Mesenchymal stem cell (in vitro differentiated cells and primary cell): Measurements from ENCODE around the gene DEK.
"Not testable (repeated sequence)": the region's sequence is repeated elsewhere in the genome, so short reads cannot be mapped to it uniquely, and the experiment has no call there.

Source experiments
- DNase-seq: peaks from one replicate; pipeline ENCODE4 v3.0.0-alpha.2; 2013
- H2AFZ ChIP-seq: one replicate; pipeline ENCODE4 v1.6.1; 2013; ENCODE audit warnings: low read depth, mild to moderate bottlenecking, control low read depth, inconsistent platforms, low read length, moderate library complexity
- H2AK5ac ChIP-seq: 2 replicates; pipeline ENCODE4 v1.6.1; 2013; ENCODE audit warnings: low read length, moderate library complexity, mild to moderate bottlenecking, inconsistent platforms; ENCODE audit not compliant: severe bottlenecking
- H2BK120ac ChIP-seq: one replicate; pipeline ENCODE4 v1.6.1; 2013; ENCODE audit warnings: low read depth, mild to moderate bottlenecking, inconsistent platforms, low read length, moderate library complexity
- H2BK12ac ChIP-seq, 2 experiments: one replicate each; pipeline ENCODE4 v1.6.1; 2013; ENCODE audit warnings: inconsistent platforms in 2 of 2, low read length in 2 of 2, mild to moderate bottlenecking in 2 of 2, moderate library complexity in 2 of 2, control low read depth in 1 of 2
- H2BK15ac ChIP-seq: one replicate; pipeline ENCODE4 v1.6.1; 2013; ENCODE audit warnings: mild to moderate bottlenecking, low read depth, inconsistent platforms; ENCODE audit not compliant: poor library complexity, severe bottlenecking
- H2BK5ac ChIP-seq: 2 replicates; pipeline ENCODE4 v1.6.1; 2013; ENCODE audit warnings: low read depth, mild to moderate bottlenecking, low read length, control low read depth, inconsistent platforms; ENCODE audit not compliant: poor library complexity, severe bottlenecking
- H3K14ac ChIP-seq, 2 experiments: one replicate each; pipeline ENCODE4 v1.6.1; 2013; ENCODE audit warnings: inconsistent platforms in 2 of 2, low read length in 2 of 2, control low read depth in 1 of 2, mild to moderate bottlenecking in 1 of 2, moderate library complexity in 1 of 2
- H3K18ac ChIP-seq, 2 experiments: one replicate each; pipeline ENCODE4 v1.6.1; 2013; ENCODE audit warnings: inconsistent platforms in 2 of 2, low read length in 2 of 2, control low read depth in 1 of 2, low read depth in 1 of 2, mild to moderate bottlenecking in 1 of 2
- H3K23ac ChIP-seq, 2 experiments: one replicate each; pipeline ENCODE4 v1.6.1; 2013; ENCODE audit warnings: inconsistent platforms in 2 of 2, low read length in 2 of 2, mild to moderate bottlenecking in 2 of 2, moderate library complexity in 2 of 2, control low read depth in 1 of 2
- H3K27ac ChIP-seq: 2 replicates; pipeline ENCODE4 v1.5.1; 2013; ENCODE audit warnings: mild to moderate bottlenecking, moderate library complexity, low read length, control low read depth, inconsistent platforms; ENCODE audit not compliant: poor library complexity, severe bottlenecking
- H3K27me3 ChIP-seq, 2 experiments: 2 replicates each; pipeline versions ENCODE4 v1.6.1 to v1.7.0; 2013; ENCODE audit warnings: low read length in 2 of 2, mild to moderate bottlenecking in 2 of 2, moderate library complexity in 2 of 2, control low read depth in 1 of 2, inconsistent platforms in 1 of 2; ENCODE audit not compliant: control insufficient read depth in 1 of 2, insufficient read depth in 1 of 2
- H3K36me3 ChIP-seq, 2 experiments: 2 replicates each; pipeline versions ENCODE4 v1.6.1 to v1.7.0; 2013; ENCODE audit warnings: low read length in 2 of 2, control low read depth in 1 of 2, inconsistent platforms in 1 of 2, low read depth in 1 of 2, mild to moderate bottlenecking in 1 of 2; ENCODE audit not compliant: insufficient read depth in 2 of 2, control insufficient read depth in 1 of 2
- H3K4ac ChIP-seq, 2 experiments: one replicate each; pipeline ENCODE4 v1.6.1; 2013; ENCODE audit warnings: inconsistent platforms in 2 of 2, low read length in 2 of 2, mild to moderate bottlenecking in 2 of 2, moderate library complexity in 2 of 2, control low read depth in 1 of 2, low read depth in 1 of 2
- H3K4me1 ChIP-seq: 2 replicates; pipeline ENCODE4 v1.6.1; 2013; ENCODE audit warnings: low read depth, low read length, control low read depth; ENCODE audit not compliant: control insufficient read depth, insufficient read depth
- H3K4me2 ChIP-seq: 2 replicates; pipeline ENCODE4 v1.6.1; 2013; ENCODE audit warnings: low read length, mild to moderate bottlenecking, inconsistent platforms; ENCODE audit not compliant: poor library complexity, severe bottlenecking
- H3K4me3 ChIP-seq, 2 experiments: 2 replicates each; pipeline versions ENCODE4 v1.5.1 to v1.7.0; 2013; ENCODE audit warnings: low read length in 2 of 2, mild to moderate bottlenecking in 2 of 2, control low read depth in 1 of 2, low read depth in 1 of 2; ENCODE audit not compliant: insufficient read depth in 1 of 2
- H3K79me1 ChIP-seq: replicated peaks from 2 replicates; pipeline ENCODE4 v1.6.1; 2013; ENCODE audit warnings: mild to moderate bottlenecking, control low read depth, low read length, inconsistent platforms; ENCODE audit not compliant: poor library complexity, severe bottlenecking
- H3K9ac ChIP-seq: 2 replicates; pipeline ENCODE4 v1.7.0; 2013; ENCODE audit warnings: mild to moderate bottlenecking, low read length, moderate library complexity
- H3K9me3 ChIP-seq: 2 replicates; pipeline ENCODE4 v1.7.0; 2013; ENCODE audit warnings: mild to moderate bottlenecking, low read length; ENCODE audit not compliant: control insufficient read depth
- H4K8ac ChIP-seq: one replicate; pipeline ENCODE4 v1.6.1; 2013; ENCODE audit warnings: inconsistent platforms, mild to moderate bottlenecking, low read length, moderate library complexity
- H4K91ac ChIP-seq: one replicate; pipeline ENCODE4 v1.6.1; 2013; ENCODE audit warnings: mild to moderate bottlenecking, low read length, inconsistent platforms
- WGBS: methylation state at CpG from one replicate; pipeline ENCODE4 v1.1.7; 2013; ENCODE audit warnings: mixed read lengths; 5-methylcytosine and 5-hydroxymethylcytosine counted together

DEK gene

GRCh38 chr6:18208778-18209177, 55.6 kb downstream of the DEK start:
- H2BK15ac ChIP-seq, H3K27ac ChIP-seq, H3K4me1 ChIP-seq, H4K91ac ChIP-seq, H3K27me3 ChIP-seq, DNase-seq, H3K4me2 ChIP-seq, H3K4me3 ChIP-seq, H4K8ac ChIP-seq, H3K23ac ChIP-seq, H3K4ac ChIP-seq, H2AK5ac ChIP-seq, H2AFZ ChIP-seq, H3K79me1 ChIP-seq, H3K18ac ChIP-seq, H3K14ac ChIP-seq, H2BK12ac ChIP-seq, H3K9ac ChIP-seq, H2BK5ac ChIP-seq, H2BK120ac ChIP-seq, H3K9me3 ChIP-seq: not testable (repeated sequence)
- H3K36me3 ChIP-seq: peaks cover 25 to 51% of the 10 kb centered on the region in 2 experiments
- 100% methylated on average over 2 of the region's 9 CpGs for WGBS

GRCh38 chr6:18207949-18208348, 56.4 kb downstream of the DEK start:
- H3K14ac ChIP-seq: no peak overlapping the region
- H3K4me3 ChIP-seq: no peak overlapping the region
- DNase-seq: no peak
- no peak overlapping the region for H3K23ac ChIP-seq
- H3K9ac ChIP-seq: no peak overlapping the region
- no peak overlapping the region for H3K27ac ChIP-seq
- H3K4me2 ChIP-seq: no peak overlapping the region
- H3K36me3 ChIP-seq: peaks cover 22 to 49% of the 10 kb centered on the region in 2 experiments
- H3K9me3 ChIP-seq: no peaks in the 10 kb centered on the region
- H2AFZ ChIP-seq: no peak overlapping the region
- H3K79me1 ChIP-seq: no peaks in the 10 kb centered on the region
- no peak overlapping the region for H4K91ac ChIP-seq
- H2BK12ac ChIP-seq: no peak overlapping the region
- no peak overlapping the region for H2BK120ac ChIP-seq
- H3K27me3 ChIP-seq: no peaks in the 10 kb centered on the region
- H3K4ac ChIP-seq: no peak overlapping the region
- H2BK5ac ChIP-seq: no peak overlapping the region
- no peak overlapping the region for H3K18ac ChIP-seq
- H2BK15ac ChIP-seq: no peak overlapping the region
- no peak overlapping the region for H4K8ac ChIP-seq
- no peak overlapping the region for H2AK5ac ChIP-seq
- 100% methylated on average over 2 of the region's 2 CpGs for WGBS
- no peaks in the 10 kb centered on the region for H3K4me1 ChIP-seq

GRCh38 chr6:18207438-18207837, 56.9 kb downstream of the DEK start:
- no peak overlapping the region for H2AFZ ChIP-seq
- 97% methylated on average over 7 of the region's 8 CpGs for WGBS
- no peaks in the 10 kb centered on the region for H3K27me3 ChIP-seq
- H3K14ac ChIP-seq: no peak overlapping the region
- no peak overlapping the region for H3K4me3 ChIP-seq
- H4K91ac ChIP-seq: no peak overlapping the region
- H2BK120ac ChIP-seq: no peak overlapping the region
- no peak overlapping the region for H3K4ac ChIP-seq
- H3K27ac ChIP-seq: no peak overlapping the region
- H2BK12ac ChIP-seq: no peak overlapping the region
- H4K8ac ChIP-seq: no peak overlapping the region
- H3K23ac ChIP-seq: no peak overlapping the region
- no peak overlapping the region for H3K18ac ChIP-seq
- no peak overlapping the region for H2AK5ac ChIP-seq
- H3K36me3 ChIP-seq: peaks cover 20 to 49% of the 10 kb centered on the region in 2 experiments
- H3K4me2 ChIP-seq: no peak overlapping the region
- no peak overlapping the region for H3K9ac ChIP-seq
- H2BK5ac ChIP-seq: no peak overlapping the region
- no peak overlapping the region for H2BK15ac ChIP-seq
- H3K4me1 ChIP-seq: no peaks in the 10 kb centered on the region
- DNase-seq: no peak
- no peaks in the 10 kb centered on the region for H3K9me3 ChIP-seq
- no peaks in the 10 kb centered on the region for H3K79me1 ChIP-seq

GRCh38 chr6:18206591-18206990, 57.7 kb downstream of the DEK start:
- Histone ChIP-seq H4K8ac (no peak overlapping the region), H4K91ac (no peak overlapping the region), H3K4me1 (no peaks in the 10 kb centered on the region), H3K4ac (no peak overlapping the region), H3K36me3 (peaks cover 22 to 54% of the 10 kb centered on the region in 2 experiments), H3K23ac (no peak overlapping the region), H3K4me2 (no peak overlapping the region), H2AFZ (no peak overlapping the region), H3K9me3 (no peaks in the 10 kb centered on the region), H2BK5ac (no peak overlapping the region), H3K18ac (no peak overlapping the region), H3K4me3 (no peak overlapping the region), H3K9ac (no peak overlapping the region), H2BK120ac (no peak overlapping the region), H2BK12ac (no peak overlapping the region), H3K14ac (no peak overlapping the region), H3K27ac (no peak overlapping the region), H2AK5ac (no peak overlapping the region), H3K79me1 (no peaks in the 10 kb centered on the region), H2BK15ac (no peak overlapping the region), H3K27me3 (no peaks in the 10 kb centered on the region)
- no peak for DNase-seq
- 96% methylated on average over 5 of the region's 6 CpGs for WGBS
